Measurements from ENCODE around the gene FNDC11.

GRCh38 chr20:63541371-63541770 lies 12.6 kb upstream of the FNDC11 start:
- TF ChIP-seq POLR2A (IDR thresholded peaks at IDR 0.05) (no peak), CTCF (IDR thresholded peaks at IDR 0.05) (no peak)
